ENCODE measurements around the gene SUGP2. TPM values are rescaled to one million over a fixed set of nuclear protein-coding genes. Genes with fewer than 3 reads are reported as not detected.

Gene SUGP2
- total and polyA plus RNA-seq, 2 of the 13 experiments (the other 11 are each of a cell fraction or from before 2014, with no cell fraction given), result 40.6 to 57.7 TPM

DNA sequence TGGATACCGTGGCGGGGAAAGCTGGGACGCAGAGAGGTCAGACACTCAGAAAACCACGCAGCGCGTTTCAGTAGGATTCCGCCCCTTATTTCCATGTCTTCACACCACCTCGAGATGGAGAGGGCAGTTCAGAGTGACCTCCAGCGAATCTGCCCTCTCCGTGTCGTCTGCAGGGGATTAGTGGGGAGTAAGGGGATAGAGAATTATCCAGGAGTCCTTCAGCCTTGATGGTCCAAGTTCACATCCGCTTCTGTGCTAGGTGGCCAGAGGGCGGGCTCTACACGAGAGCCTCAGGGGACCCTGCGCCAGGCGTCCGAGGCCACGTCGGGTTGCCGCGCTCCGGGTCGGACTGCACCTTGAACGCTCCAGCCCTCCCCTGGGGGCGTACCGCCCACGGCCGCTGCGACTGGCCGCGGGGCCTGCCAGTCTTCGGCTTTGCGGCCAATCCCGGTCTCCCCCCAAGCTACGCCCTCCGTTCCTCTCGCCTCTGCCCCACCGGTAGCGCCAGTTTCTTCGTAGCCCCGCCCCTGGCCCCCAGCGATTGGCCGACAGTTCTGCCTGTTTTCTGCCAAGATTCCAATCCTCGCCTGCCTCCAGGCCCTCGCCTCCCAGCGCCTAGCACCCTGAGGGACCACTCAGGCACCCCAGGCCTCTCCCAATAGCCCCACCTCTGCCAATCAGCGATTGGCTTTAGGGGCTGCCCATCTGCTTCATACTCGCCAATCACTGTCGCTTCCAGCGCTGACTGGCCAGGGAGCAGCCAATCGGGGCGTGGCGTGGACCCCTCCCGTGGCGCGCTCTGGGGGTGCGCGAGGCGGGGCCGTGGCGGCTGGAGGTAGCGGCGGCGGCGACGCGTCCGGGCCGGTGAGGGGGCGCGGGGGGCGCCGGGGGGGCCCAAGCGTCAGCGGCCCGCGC is 30.1 kb upstream of the SUGP2 start, which contains the start of gene SLC25A42 (continued):
- TF ChIP-seq, protein P1, sequence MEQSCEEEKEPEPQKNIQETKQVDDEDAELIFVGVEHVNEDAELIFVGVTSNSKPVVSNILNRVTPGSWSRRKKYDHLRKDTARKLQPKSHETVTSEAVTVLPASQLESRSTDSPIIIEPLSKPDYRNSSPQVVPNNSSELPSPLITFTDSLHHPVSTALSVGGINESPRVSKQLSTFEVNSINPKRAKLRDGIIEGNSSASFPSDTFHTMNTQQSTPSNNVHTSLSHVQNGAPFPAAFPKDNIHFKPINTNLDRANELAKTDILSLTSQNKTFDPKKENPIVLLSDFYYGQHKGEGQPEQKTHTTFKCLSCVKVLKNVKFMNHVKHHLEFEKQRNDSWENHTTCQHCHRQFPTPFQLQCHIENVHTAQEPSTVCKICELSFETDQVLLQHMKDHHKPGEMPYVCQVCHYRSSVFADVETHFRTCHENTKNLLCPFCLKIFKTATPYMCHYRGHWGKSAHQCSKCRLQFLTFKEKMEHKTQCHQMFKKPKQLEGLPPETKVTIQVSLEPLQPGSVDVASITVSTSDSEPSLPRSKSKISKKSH (CRISPR knock-in tag; IDR thresholded peaks at IDR 0.05; ENCODE audit: borderline replicate concordance), result peak; percentile 84; the same call in 1 of the 2 replicates
- TF ChIP-seq MYNN (CRISPR knock-in tag; IDR thresholded peaks at IDR 0.05; ENCODE audit: low read depth) (no peak; the same call in 1 of the 2 replicates), MAFG (CRISPR knock-in tag; IDR thresholded peaks at IDR 0.05) (no peak), ZNF703 (CRISPR knock-in tag; IDR thresholded peaks at IDR 0.05; ENCODE audit: borderline replicate concordance) (no peak), NR2C2 (CRISPR knock-in tag; IDR thresholded peaks at IDR 0.05; ENCODE audit: borderline replicate concordance) (0 out of 2 replicates have a peak, but pooled peaks have one; percentile 36), ZNF296 (CRISPR knock-in tag; conservative IDR thresholded peaks at IDR 0.05) (no peak), GTF2F1 (IDR thresholded peaks at IDR 0.05; ENCODE audit: low read length) (no peak), CBFB (CRISPR knock-in tag; IDR thresholded peaks at IDR 0.05) (peak; percentile 20; the same call in 1 of the 2 replicates), KMT2B (CRISPR knock-in tag; IDR thresholded peaks at IDR 0.05) (no peak; the same call in 1 of the 2 replicates), BRCA1 (CRISPR knock-in tag; IDR thresholded peaks at IDR 0.05) (no peak), KAT2B (IDR thresholded peaks at IDR 0.05; ENCODE audit: borderline replicate concordance, low read depth, low read length) (no peak), GATAD2A (CRISPR knock-in tag; IDR thresholded peaks at IDR 0.05) (no peak), IKZF4 (CRISPR knock-in tag; IDR thresholded peaks at IDR 0.05; ENCODE audit: borderline replicate concordance, low read depth, not compliant biosample characterization) (peak; percentile 29), PHB2 (IDR thresholded peaks at IDR 0.05; ENCODE audit: partially characterized antibody) (no peak), ZNF674 (CRISPR knock-in tag; IDR thresholded peaks at IDR 0.05; ENCODE audit: low read depth) (no peak)
- TF ChIP-seq, protein P2, sequence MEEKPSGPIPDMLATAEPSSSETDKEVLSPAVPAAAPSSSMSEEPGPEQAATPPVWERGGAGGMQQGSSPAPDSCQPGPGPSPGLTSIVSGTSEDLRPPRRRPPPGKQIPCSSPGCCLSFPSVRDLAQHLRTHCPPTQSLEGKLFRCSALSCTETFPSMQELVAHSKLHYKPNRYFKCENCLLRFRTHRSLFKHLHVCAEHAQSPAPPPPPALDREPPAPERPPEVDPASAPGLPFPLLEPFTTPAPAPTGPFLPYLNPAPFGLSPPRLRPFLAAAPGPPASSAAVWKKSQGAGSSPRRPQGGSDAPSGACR (CRISPR knock-in tag; IDR thresholded peaks at IDR 0.05), result 0 out of 2 replicates have a peak, but pooled peaks have one; percentile 22
- TF ChIP-seq, protein P3, sequence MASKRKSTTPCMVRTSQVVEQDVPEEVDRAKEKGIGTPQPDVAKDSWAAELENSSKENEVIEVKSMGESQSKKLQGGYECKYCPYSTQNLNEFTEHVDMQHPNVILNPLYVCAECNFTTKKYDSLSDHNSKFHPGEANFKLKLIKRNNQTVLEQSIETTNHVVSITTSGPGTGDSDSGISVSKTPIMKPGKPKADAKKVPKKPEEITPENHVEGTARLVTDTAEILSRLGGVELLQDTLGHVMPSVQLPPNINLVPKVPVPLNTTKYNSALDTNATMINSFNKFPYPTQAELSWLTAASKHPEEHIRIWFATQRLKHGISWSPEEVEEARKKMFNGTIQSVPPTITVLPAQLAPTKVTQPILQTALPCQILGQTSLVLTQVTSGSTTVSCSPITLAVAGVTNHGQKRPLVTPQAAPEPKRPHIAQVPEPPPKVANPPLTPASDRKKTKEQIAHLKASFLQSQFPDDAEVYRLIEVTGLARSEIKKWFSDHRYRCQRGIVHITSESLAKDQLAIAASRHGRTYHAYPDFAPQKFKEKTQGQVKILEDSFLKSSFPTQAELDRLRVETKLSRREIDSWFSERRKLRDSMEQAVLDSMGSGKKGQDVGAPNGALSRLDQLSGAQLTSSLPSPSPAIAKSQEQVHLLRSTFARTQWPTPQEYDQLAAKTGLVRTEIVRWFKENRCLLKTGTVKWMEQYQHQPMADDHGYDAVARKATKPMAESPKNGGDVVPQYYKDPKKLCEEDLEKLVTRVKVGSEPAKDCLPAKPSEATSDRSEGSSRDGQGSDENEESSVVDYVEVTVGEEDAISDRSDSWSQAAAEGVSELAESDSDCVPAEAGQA (IDR thresholded peaks at IDR 0.05; ENCODE audit: low read depth), result no peak
- TF ChIP-seq, protein P3 (CRISPR knock-in tag; IDR thresholded peaks at IDR 0.05; ENCODE audit: borderline replicate concordance), result no peak
